HG02798 (cell line): Measurements from ENCODE around the gene ELOVL2.
"Not testable (repeated sequence)": the region's sequence is repeated elsewhere in the genome, so short reads cannot be mapped to it uniquely, and the experiment has no call there.

Source experiments
- ATAC-seq: cut with Tn5 transposase; IDR thresholded peaks from one replicate; pipeline ENCODE4 v1.9.1; 2021; ENCODE audit warnings: mild to moderate bottlenecking; ENCODE audit not compliant: unreplicated experiment, poor library complexity

ELOVL2 gene

GRCh38 chr6:10993896-10994295 lies 50.2 kb downstream of the ELOVL2 start:
- ATAC-seq, result no peak

- ATAC-seq, result no peak
These were observed 53.0 kb downstream of the ELOVL2 start for GRCh38 chr6:10991115-10991514.

- ATAC-seq, result no peak
These were observed 54.5 kb downstream of the ELOVL2 start for GRCh38 chr6:10989587-10989986.

GRCh38 chr6:10984959-10985358 lies 59.1 kb downstream of the ELOVL2 start:
- ATAC-seq, result not testable (repeated sequence)

- no peak for ATAC-seq
These were observed 62.7 kb downstream of the ELOVL2 start for GRCh38 chr6:10981409-10981808.

- ATAC-seq, result no peak
These were observed 64.5 kb downstream of the ELOVL2 start for GRCh38 chr6:10979603-10980002.

- no peak for ATAC-seq
These were observed 66.7 kb downstream of the ELOVL2 start for GRCh38 chr6:10977231-10977968.

GRCh38 chr6:10976571-10976970 lies 67.5 kb downstream of the ELOVL2 start:
- no peak for ATAC-seq

- ATAC-seq, result no peak
These were observed 71.9 kb downstream of the ELOVL2 start for GRCh38 chr6:10972196-10972595.

- ATAC-seq, result no peak
These were observed 73.4 kb downstream of the ELOVL2 start for GRCh38 chr6:10970731-10971130.

- no peak for ATAC-seq
These were observed 75.3 kb downstream of the ELOVL2 start for GRCh38 chr6:10968776-10969175.

- peak; percentile 93 for ATAC-seq
These were observed 79.4 kb downstream of the ELOVL2 start for GRCh38 chr6:10964684-10965083.

GRCh38 chr6:10963113-10963512 lies 81.0 kb downstream of the ELOVL2 start:
- ATAC-seq, result no peak

- peak; percentile 55 for ATAC-seq
These were observed 81.4 kb downstream of the ELOVL2 start for GRCh38 chr6:10962673-10963072.

- no peak for ATAC-seq
These were observed 82.3 kb downstream of the ELOVL2 start for GRCh38 chr6:10961837-10962236.

- ATAC-seq, result no peak
These were observed 83.9 kb downstream of the ELOVL2 start for GRCh38 chr6:10960171-10960570.

- no peak for ATAC-seq
These were observed 86.7 kb downstream of the ELOVL2 start for GRCh38 chr6:10957414-10957886.

- ATAC-seq, result no peak
These were observed 87.3 kb downstream of the ELOVL2 start for GRCh38 chr6:10956776-10957175.

- peak; percentile 85 for ATAC-seq
These were observed 89.5 kb downstream of the ELOVL2 start for GRCh38 chr6:10954590-10955010.

- ATAC-seq, result no peak
These were observed 92.3 kb downstream of the ELOVL2 start for GRCh38 chr6:10951675-10952282.

- no peak for ATAC-seq
These were observed 94.3 kb downstream of the ELOVL2 start for GRCh38 chr6:10949579-10950490.
